Measurements from ENCODE around the gene LHX3. TPM values are rescaled to one million over a fixed set of nuclear protein-coding genes. Genes with fewer than 3 reads are reported as not detected.

Gene LHX3
- total RNA-seq, 1 donor from 2014 or later = not detected

GRCh38 chr9:136192289-136193126, 12.4 kb downstream of the LHX3 start:
- no peak for DNase-seq (ENCODE audit: low spot score)

DNA sequence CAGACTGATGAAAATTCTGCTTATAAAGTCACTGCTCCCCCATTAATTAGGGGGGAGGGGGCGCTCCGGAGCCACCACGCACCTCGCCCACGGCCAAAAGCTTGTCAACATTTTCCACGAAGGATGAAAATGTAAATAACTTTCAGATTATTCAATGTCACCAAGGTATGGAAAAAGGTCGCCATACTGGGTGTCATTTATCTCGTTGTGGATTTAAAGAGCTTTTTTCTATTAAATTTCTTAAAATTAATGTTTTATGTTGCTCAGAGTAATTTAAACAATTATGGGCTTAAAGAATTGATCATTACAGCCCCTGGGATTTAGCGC, 13.0 kb downstream of the LHX3 start:
- no peak for DNase-seq (ENCODE audit: low spot score)

- DNase-seq (ENCODE audit: low spot score) = no peak
Observed at GRCh38 chr9:136191099-136191959, 13.6 kb downstream of the LHX3 start.

DNA sequence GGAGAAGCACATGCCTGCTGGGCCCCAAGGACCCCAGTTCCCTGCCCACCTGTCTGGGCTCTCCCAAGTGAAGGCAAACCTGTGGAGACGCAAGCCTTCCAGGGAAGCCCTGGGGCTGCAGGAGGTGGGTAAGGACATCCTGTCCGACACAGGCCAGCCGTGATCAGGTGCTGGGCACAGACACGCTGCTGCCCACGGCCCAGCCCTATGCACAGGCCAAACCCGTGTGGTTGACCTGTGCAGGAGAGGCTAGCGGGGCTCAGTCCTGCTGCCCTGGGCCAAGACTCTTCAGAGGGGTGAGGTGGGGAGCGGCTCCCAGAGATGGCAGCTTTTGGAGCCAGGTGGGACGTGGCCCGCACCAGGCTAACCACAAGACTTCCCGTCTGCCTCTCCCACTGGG, 14.3 kb downstream of the LHX3 start:
- no peak for DNase-seq (ENCODE audit: low spot score)

- DNase-seq (ENCODE audit: low spot score) = no peak
Observed at GRCh38 chr9:136190237-136190601, 14.7 kb downstream of the LHX3 start.

DNA sequence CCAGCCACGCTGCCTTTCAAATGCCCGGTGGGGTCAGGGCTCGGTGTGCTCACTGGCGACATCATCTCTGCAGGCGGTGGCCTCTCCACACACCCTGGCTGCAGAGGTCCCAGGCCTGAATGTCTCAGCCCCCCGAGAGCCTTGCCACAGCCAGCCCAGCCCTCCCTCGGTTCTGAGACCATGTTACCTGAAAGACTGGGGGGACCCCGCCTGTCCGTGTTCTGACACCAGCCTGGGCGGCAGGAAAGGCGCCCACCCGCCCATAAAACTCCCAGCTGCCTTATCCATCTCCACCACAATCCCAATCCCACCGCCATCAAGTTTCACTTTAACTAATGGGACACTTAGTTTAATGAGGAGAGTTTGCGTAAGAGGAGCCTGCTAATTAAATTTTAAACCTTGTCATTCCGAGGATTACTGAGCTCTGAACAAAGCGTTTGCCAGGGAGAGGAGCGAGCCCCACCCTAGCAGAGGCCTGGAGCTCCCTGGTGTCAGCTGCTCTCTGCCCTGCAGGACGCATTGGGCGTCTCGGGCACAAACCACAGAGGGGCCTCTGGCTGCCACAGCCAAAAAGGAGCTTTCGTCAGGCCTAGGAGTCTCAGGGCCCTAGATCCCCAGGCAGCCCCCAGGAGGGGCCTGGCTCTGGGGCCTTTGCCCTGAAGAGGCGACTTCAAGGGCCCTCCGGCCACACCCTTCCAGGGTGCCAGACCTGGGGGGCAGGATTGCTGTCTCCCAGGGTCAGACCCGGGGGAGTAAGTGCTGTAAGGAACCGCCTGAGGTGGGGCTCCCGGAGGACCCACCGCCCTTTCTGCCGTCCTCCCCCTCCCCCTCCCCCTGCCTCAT, 15.3 kb downstream of the LHX3 start:
- DNase-seq (ENCODE audit: low spot score) = no peak

DNA sequence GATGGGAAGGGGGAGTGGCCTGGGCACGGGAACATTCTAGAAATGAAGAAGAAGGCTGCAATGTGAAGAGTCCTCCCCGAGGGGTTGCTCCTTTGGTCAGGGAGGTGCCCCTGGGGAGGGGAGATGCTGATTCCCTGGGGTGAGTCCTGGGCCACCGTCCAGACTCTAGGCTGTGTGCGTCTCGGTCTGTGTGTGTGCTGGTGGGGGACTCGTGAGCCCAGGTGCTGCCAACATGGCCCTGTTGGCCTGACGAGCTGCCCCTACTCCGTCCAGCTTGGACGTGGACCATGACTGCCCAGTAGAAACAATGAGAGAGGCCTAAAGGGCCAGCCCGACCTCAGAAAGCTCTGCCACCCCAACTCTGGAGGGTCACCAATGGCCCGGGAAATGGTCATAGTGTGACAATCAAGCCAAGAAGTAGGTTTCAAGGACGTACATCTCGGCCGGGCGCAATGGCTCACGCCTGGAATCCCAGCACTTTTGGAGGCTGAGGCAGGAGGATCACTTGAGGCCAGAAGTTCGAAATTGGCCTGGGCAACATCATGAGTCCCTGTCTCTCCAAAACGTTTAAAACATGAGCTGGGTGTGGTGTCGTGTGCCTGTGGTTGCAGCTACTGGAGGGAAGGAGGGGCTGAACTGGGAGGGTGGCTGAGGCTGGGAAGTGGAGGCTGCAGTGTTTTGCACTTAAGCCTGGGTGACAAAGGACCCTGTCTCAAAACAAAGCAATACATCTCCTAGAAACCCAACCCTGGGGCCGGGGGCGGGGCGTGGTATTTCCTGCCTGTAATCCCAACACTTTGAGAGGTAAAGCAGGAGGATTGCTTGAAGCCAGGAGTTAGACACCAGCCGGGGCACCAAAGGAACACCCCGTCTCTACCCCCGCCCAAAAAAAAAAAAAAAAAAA, 17.0 kb downstream of the LHX3 start:
- no peak for DNase-seq (ENCODE audit: low spot score)

DNA sequence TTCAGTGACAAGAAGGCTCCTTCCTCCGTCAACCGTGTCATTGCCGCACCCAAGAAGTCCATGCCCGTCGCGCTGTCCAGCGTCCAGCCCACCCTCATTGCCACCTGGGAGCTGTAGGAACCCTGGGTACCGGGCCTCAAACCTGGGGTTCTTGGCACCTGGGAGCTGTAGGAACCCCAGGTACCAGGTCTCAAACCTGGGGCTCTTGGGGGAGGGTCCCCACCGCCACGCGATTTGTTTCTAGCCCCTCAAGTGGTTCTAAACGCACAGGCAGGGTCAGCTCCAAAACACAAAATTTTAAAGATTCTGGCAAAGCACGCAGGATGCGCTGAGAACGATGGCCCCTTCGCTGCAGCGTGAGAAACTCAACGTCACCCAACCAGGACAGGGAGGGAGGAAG, 17.7 kb downstream of the LHX3 start:
- DNase-seq (ENCODE audit: low spot score) = no peak

GRCh38 chr9:136186386-136186785, 18.5 kb downstream of the LHX3 start:
- DNase-seq (ENCODE audit: low spot score) = no peak

- no peak for DNase-seq (ENCODE audit: low spot score)
Observed at GRCh38 chr9:136185596-136186366, 19.1 kb downstream of the LHX3 start.

- no peak for DNase-seq (ENCODE audit: low spot score)
Observed at GRCh38 chr9:136185066-136185465, 19.9 kb downstream of the LHX3 start.

DNA sequence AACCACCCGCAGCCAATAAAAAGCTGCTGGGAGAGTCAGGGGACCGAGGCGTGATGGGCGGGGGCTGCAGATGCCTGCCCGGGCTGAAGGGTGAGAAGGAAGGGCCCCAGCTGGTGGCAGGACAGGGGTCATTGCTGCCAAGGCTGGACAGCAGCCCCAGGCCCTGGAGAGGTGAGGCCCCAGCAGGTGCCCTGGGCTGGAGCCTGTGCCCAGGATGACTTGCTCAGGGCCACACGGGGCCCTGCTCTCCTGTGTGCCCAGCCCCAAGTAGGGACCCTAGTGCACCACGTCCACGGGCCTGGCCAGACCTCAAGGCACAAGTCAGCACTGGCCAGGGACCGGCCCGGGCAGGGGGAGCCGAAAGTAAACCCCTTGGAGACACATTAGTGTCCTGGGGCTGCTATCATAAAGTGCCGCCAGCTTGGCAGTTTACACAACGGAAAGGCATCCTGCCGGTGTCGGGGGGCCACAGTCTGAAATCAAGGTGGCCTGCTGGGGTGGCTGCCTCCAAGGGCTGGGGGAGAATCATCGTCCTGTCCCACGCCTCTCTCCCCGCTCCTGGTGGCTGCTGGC, 22.0 kb downstream of the LHX3 start:
- DNase-seq (ENCODE audit: low spot score) = no peak

DNA sequence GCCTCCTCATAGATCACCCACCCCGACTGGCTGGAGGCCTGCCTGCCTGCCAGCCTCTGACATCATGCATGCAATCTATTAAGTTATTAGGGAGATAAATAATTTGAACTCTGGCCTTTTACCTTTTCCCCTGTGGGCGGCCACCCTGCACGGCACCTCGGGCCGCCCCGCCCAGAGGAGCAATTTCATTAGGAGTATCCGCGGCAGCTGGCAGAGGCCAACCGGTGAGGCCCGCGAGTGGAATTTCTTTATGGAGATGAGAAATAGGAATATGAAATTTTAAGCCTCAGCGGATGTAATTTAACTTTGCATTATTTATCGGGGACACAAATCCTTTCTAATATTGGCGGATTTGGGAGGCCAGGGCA, 22.5 kb downstream of the LHX3 start:
- no peak for DNase-seq (ENCODE audit: low spot score)

DNA sequence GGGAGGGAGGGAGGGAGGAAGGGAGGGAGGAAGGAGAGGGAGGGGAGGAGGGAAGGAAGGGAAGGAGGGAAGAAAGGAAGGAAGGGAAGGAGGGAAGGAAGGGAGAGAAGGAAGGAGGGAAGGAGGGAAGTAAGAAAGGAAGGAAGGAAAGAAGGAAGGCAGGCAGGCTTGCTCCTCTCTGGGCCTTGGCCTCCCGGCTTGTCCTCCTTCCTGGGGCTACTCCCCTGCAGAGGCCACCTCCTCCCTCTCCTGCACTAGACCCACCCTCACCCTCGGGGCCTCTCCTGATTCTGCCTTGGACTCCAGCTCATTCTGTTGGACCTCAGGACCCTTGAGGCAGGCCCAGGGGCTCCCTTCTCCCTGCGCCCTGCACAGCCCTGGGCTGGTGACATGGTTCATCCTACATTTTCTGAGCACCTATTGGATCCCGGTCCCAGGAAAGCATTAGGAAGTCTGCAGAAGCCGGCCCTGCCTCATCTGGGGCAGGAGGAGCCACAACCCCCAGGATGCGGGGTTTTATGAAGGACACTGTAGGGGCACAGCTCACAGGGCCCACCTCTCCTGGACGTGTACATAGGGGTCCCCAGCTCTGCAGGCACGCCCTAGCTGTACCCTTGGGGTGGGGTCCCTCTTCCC, 23.0 kb downstream of the LHX3 start:
- DNase-seq (ENCODE audit: low spot score) = no peak

DNA sequence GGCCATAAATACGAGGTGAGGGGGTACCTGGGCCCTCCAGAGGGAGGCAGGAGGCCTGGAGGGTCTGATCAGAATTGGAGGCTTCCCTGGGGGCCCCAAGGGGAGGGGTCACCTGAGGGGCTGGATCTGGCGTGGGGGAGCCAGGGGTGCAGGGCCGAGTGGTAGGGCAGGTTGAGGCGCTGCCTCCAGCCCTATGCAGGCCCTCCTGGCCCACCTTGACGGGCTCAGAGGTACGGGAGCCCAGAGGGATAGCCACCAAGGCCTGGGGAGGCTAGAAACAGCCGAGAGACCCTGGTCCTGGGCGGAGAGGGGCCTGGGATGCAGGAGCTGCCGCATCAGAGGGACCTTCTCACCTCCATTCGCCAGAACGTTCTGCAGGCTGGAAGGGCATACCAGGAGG, 24.3 kb downstream of the LHX3 start:
- no peak for DNase-seq (ENCODE audit: low spot score)

GRCh38 chr9:136179761-136180160, 25.2 kb downstream of the LHX3 start:
- DNase-seq (ENCODE audit: low spot score) = no peak

- no peak for DNase-seq (ENCODE audit: low spot score)
Observed at GRCh38 chr9:136179101-136179616, 25.8 kb downstream of the LHX3 start.

- DNase-seq (ENCODE audit: low spot score) = no peak
Observed at GRCh38 chr9:136178773-136179075, 26.2 kb downstream of the LHX3 start.

- no peak for DNase-seq (ENCODE audit: low spot score)
Observed at GRCh38 chr9:136178061-136178772, 26.7 kb downstream of the LHX3 start.
